ENCODE data around the gene PEX5.

Gene PEX5

DNA sequence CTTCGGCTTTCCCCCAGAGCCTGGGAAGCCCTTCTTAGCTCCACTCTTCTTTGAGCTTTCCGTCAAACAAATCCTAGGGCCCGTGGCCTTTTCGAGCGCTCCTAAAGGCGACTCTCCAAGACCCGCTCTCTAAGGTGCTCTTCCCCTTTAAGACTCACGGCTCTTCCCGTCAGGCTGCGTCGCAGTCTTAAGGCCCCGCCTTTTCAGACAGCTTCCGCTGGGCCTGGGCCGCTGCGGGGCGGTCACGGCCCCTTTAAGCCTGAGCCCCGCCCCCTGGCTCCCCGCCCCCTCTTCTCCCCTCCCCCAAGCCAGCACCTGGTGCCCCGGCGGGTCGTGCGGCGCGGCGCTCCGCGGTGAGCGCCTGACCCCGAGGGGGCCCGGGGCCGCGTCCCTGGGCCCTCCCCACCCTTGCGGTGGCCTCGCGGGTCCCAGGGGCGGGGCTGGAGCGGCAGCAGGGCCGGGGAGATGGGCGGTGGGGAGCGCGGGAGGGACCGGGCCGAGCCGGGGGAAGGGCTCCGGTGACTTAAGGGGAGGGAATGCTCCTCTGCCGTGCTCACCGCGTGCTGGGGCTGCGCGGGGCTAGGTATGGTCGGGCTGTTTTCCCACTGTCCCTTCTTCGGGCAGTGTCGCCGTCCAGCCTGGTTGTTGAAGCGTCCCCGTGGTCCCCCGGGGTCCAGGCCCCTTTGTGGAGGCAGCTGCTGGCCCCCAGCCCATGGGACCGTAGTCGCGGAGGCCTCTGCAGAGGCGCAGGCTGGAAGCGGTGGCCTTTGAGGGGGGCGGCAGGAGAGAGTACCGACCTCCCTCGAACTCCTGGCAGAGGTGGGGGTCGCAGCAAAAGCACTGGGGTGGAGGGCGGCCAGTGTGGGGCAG lies at the start of gene PEX5:
TSS of gene PEX5 (plus strand) at position 289 of the 870 bp plus-strand sequence. CDS start 692 bp downstream, outside the sequence.
- peak; percentile 68 to 70 (median 68) for DNase-seq (ENCODE audit: low read depth in 3 of 3, low spot score in 1 of 3)

DNA sequence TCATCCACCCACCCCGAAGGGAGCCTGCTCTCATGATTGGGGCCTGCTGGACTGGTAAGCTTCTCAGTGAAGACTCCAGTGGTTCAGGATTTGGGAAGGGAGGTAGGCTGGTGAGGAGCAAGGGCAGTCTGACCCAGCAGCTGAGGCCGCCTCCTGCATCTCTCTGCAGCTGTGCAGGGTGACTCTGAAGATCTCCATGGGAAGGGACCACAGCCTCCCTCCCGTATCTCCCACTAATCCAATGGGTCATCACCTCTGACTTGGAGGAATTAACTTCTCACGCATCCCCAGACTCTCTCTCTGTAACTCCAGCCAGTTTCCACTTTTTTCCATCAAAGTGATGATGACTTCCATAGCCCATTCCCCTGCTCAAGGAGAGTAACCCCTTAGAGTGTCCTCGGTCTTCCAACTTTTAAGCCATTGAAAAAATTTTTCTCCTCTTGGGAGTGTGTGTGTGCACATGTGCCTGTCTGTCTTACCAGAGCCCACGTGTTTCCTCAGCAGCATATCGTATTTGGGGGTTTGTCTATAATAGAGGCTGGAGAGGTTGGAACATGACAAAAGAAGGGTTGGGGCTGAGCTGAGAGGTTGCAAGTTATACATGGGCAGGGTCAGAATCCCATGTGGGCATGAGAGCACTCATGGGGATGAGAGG lies 48.0 kb upstream of the PEX5 start:
- DNase-seq (ENCODE audit: low read depth in 3 of 3, low spot score in 1 of 3) = no peak

- peak in 2 of 3 donors; percentile 18 to 49 for DNase-seq (ENCODE audit: low read depth in 3 of 3, low spot score in 1 of 3)
These were observed 47.3 kb upstream of the PEX5 start for GRCh38 chr12:7142056-7142644.

GRCh38 chr12:7142809-7143465 lies 46.5 kb upstream of the PEX5 start:
- DNase-seq (ENCODE audit: low read depth in 3 of 3, low spot score in 1 of 3) = no peak

- DNase-seq (ENCODE audit: low read depth in 3 of 3, low spot score in 1 of 3) = no peak
These were observed 45.9 kb upstream of the PEX5 start for GRCh38 chr12:7143564-7143963.

DNA sequence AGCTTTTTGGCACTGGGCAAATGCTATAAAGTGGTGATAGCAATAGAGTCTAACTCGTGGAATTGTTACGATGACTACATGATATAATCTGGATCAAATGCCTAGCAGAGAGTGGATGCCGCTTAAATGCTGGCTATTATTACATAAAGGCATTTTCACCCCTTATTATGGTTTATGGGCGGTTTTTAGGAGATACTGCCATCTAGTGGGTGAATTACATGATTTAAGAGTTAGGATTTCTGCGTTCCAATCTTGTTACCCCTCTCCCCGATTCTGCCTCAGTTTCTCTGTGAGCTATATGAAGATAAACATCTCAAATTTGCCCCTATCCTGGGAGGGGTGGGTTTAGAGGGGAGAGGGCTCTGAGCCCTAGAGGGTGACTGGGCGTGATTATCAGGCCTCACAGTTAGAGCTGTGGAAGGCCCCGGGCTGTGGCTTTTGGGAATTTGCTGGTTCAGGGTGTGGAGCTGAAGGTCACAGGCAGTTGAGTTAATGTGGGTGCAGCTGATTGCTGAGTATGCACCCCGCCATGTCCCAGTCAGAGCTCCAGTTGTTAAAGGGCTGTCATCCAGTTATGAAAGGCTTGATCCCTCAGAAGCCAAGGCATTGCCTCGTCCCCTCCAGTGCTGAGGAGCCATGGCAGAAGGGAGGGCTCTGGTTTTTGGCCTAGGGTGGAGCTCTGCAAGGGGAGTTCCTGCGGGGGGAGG lies 44.9 kb upstream of the PEX5 start:
- DNase-seq (ENCODE audit: low read depth in 3 of 3, low spot score in 1 of 3) = no peak

DNA sequence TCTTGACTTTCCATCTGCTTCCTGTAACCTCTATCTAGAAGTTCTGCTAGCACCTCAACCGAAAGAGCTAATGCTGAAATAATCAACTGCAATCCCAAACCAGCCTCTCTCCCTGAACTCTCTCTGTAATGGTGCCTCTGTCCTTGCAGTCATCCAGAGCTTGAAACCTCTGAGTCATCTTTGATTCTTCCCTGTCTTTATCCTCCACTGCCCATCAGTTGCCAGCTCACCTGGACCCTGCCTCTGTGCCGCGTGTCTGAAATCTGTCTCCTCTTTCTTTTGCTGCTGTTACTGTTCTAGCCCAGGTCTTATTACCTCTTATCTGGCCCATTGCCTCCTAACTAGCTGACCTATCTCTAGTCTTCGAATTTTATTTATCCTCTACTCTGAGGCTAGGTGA lies 43.8 kb upstream of the PEX5 start:
- DNase-seq (ENCODE audit: low read depth in 3 of 3, low spot score in 1 of 3) = no peak

DNA sequence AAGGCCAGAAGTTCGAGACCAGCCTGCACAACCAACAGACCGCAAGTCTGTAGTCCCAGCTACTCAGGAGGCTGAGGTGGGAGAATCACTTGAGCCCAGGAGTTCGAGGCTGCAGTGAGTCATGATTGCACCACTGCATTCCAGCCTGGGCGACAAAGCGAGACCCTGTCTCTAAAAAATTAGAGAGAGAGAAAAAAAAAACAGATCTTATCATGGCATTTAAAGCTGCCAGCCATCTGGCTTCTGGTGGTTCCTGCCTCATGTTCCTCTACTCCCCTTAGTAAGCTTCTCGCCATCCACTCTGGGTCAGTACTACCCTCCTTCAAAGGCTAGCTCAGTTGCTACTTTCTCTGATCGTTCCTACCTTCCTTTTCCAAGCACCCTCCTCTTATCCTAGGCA lies 43.3 kb upstream of the PEX5 start:
- DNase-seq (ENCODE audit: low read depth in 3 of 3, low spot score in 1 of 3) = no peak

- no peak for DNase-seq (ENCODE audit: low read depth in 3 of 3, low spot score in 1 of 3)
These were observed 42.6 kb upstream of the PEX5 start for GRCh38 chr12:7146906-7147305.

DNA sequence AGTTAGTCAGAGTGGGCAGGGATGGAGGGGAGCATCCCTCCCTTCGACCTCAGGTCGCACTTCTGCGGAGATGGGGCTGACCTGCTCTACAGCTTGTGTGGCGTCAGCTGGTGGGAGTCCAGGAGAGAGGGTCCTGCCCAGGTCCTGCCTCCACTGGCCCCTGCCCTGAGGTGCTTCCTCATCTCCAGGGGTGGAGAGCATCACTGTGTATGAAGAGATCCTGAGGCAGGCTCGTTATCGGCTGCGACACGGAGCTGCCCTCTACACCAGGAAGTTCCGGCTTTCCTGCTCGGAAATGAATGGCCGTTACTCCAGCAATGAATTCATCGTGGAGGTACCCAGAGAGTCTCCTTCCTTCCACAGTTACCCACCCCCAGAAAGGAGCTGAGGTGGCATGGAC lies 39.1 kb upstream of the PEX5 start:
- no peak for DNase-seq (ENCODE audit: low read depth in 3 of 3, low spot score in 1 of 3)

DNA sequence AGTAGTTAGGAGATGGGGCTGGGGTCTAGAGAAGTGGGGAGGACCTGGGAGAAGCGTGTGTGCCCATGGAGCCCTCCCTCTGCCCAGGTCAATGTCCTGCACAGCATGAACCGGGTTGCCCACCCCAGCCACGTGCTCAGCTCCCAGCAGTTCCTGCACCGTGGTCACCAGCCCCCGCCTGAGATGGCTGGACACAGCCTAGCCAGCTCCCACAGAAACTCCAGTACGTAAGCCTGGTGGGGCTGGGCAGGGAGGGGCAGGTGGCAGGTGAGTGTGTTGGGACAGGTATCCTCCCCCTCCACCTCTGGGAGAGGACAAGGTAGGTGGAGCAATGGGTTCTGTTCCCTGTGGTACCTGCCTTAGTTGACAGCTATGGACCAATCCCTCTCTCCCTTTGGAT lies 38.6 kb upstream of the PEX5 start:
- DNase-seq (ENCODE audit: low read depth in 3 of 3, low spot score in 1 of 3) = no peak

DNA sequence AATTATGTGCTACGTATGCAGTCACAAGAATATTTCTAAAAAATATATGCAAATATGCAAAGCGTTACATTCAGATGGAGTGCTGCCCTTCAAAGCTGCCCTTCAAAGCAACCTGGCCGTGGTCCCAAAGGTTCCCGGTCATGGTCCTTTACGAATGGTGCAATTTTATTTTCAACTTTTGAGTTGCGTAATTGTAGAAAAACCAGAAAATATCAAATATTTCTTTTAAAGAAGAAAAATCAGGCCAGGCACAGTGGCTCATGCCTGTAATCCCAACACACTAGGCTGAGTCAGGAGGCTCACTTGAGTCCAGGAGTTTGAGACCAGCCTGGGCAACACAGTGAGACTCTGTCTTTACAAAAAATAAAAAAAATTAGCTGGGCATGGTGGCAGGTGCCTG lies 38.0 kb upstream of the PEX5 start:
- DNase-seq (ENCODE audit: low read depth in 3 of 3, low spot score in 1 of 3) = no peak

DNA sequence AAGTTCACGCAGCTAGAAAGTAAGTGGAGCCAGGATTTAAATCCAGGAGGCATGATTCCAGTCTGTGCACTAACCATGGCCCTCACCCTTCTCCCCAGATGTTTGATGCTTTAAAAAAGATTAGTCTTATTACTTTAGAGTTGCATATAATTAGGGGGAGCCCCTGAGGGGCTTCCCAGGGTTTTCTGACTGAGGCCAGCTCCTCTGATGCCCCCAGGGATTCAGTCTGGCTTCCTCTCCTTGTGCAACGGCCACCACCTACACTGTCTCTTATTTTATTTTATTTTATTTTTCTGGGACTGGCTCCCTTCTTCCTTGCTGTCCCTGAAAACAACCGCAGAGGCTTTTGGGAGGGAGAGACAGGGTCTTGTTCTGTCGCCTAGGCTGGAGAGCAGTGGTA lies 36.7 kb upstream of the PEX5 start:
- DNase-seq (ENCODE audit: low read depth in 3 of 3, low spot score in 1 of 3) = no peak

GRCh38 chr12:7154042-7154441 lies 35.4 kb upstream of the PEX5 start:
- no peak for DNase-seq (ENCODE audit: low read depth in 3 of 3, low spot score in 1 of 3)

DNA sequence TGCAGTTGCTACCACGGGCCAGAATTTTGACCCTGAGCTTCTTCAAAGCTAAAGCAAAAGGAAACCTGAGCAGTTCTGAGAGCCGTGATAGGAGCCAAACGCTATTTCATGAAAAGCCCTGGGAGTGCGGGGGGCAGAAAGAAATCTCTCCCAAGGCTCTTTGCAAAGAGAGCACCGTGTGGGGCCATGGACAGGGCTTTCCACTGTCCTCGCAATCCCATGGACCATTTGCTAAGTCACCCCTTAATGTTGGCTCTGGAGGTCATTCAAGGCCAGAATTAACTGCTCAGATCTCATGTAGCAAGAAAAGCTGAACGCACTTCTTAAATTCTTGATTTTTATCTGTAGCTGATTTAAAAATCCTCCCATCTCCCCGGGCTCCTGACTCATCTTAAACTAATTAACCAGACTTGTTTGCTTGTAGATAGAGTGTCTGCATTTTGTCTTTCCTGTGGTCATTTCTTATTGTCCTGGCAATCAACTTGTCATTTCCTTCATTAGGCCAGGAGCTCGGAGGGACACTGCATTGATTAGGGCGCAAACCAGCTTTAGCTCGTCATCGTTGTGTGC lies 34.5 kb upstream of the PEX5 start:
- DNase-seq (ENCODE audit: low read depth in 3 of 3, low spot score in 1 of 3) = no peak

DNA sequence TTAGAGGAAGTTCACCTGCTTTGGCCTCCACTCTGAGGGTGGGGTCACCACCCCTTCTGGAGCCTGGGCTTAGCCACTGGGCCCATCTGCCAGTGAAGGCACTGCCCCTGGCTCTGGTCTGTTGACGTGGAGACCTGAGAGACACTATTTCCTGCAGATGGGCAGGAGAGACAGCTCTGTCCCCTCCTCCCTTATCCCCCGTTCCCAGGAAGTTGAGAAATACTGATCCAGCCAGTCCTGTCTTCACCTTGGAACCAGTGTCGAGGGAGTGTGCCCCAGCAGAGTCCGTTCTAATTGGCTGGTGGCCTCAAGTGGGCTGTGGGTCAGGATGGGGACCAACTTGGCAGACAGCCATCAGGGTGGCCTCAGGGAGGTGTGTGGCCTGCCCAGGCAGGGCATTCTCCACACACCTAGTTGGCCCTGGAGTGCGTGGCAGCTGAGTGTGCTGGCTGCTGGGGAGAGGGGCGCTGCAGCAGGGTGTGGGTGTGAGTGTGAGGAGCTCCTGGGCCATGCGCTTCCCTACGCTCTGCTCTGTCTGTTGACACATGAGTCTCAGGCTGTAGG lies 33.9 kb upstream of the PEX5 start:
- DNase-seq (ENCODE audit: low read depth in 3 of 3, low spot score in 1 of 3) = no peak

GRCh38 chr12:7156259-7157197 lies 33.0 kb upstream of the PEX5 start:
- DNase-seq (ENCODE audit: low read depth in 3 of 3, low spot score in 1 of 3) = no peak

GRCh38 chr12:7157391-7157790 lies 32.1 kb upstream of the PEX5 start:
- DNase-seq (ENCODE audit: low read depth in 3 of 3, low spot score in 1 of 3) = no peak
